Measurements from ENCODE around the gene MORN3.

The MORN3 gene

GRCh38 chr12:121657305-121658008 lies 12.0 kb downstream of the MORN3 start:
- peaks cover 8% of the 10 kb centered on the region for H3K4me1 ChIP-seq (ENCODE audit: insufficient read depth, insufficient read length)
- H3K9ac ChIP-seq (ENCODE audit: insufficient read length, low read depth) = no peak overlapping the region
- no peaks in the 10 kb centered on the region for H3K27me3 ChIP-seq (ENCODE audit: insufficient read depth, insufficient read length)
- H3K9me3 ChIP-seq (ENCODE audit: insufficient read depth, low read length) = no peaks in the 10 kb centered on the region
- no peak for DNase-seq (ENCODE audit: low read depth, low spot score)
- no peak overlapping the region for H3K4me3 ChIP-seq (ENCODE audit: insufficient read length, low read depth)
- peaks cover 7% of the 10 kb centered on the region for H3K36me3 ChIP-seq (ENCODE audit: insufficient read depth, insufficient read length, low read length)
- TF ChIP-seq YY1 (IDR thresholded peaks at IDR 0.05; ENCODE audit: insufficient read depth, insufficient read length) = no peak
- no peak for TF ChIP-seq ZNF274 (IDR thresholded peaks at IDR 0.05; ENCODE audit: low read depth, low read length)
- no peak for TF ChIP-seq SUZ12 (IDR thresholded peaks at IDR 0.05; ENCODE audit: extremely low read depth, insufficient read depth, insufficient read length)

- no peaks in the 10 kb centered on the region for H3K9me3 ChIP-seq (ENCODE audit: insufficient read depth, low read length)
- H3K36me3 ChIP-seq (ENCODE audit: insufficient read depth, insufficient read length, low read length) = peaks cover 12% of the 10 kb centered on the region
- H3K4me3 ChIP-seq (ENCODE audit: insufficient read length, low read depth) = no peak overlapping the region
- DNase-seq (ENCODE audit: low read depth, low spot score) = no peak
- no peak overlapping the region for H3K9ac ChIP-seq (ENCODE audit: insufficient read length, low read depth)
- TF ChIP-seq YY1 (IDR thresholded peaks at IDR 0.05; ENCODE audit: insufficient read depth, insufficient read length) = no peak
- TF ChIP-seq SUZ12 (IDR thresholded peaks at IDR 0.05; ENCODE audit: extremely low read depth, insufficient read depth, insufficient read length) = no peak
- TF ChIP-seq ZNF274 (IDR thresholded peaks at IDR 0.05; ENCODE audit: low read depth, low read length) = no peak
- peaks cover 14% of the 10 kb centered on the region for H3K4me1 ChIP-seq (ENCODE audit: insufficient read depth, insufficient read length)
- no peaks in the 10 kb centered on the region for H3K27me3 ChIP-seq (ENCODE audit: insufficient read depth, insufficient read length)
Measured at GRCh38 chr12:121656122-121656521, 13.3 kb downstream of the MORN3 start.

- H3K9me3 ChIP-seq (ENCODE audit: insufficient read depth, low read length) = no peaks in the 10 kb centered on the region
- H3K27me3 ChIP-seq (ENCODE audit: insufficient read depth, insufficient read length) = no peaks in the 10 kb centered on the region
- TF ChIP-seq ZNF274 (IDR thresholded peaks at IDR 0.05; ENCODE audit: low read depth, low read length) (no peak), YY1 (IDR thresholded peaks at IDR 0.05; ENCODE audit: insufficient read depth, insufficient read length) (no peak), SUZ12 (IDR thresholded peaks at IDR 0.05; ENCODE audit: extremely low read depth, insufficient read depth, insufficient read length) (no peak)
- H3K9ac ChIP-seq (ENCODE audit: insufficient read length, low read depth) = no peak overlapping the region
- no peak overlapping the region for H3K4me3 ChIP-seq (ENCODE audit: insufficient read length, low read depth)
- peaks cover 17% of the 10 kb centered on the region for H3K36me3 ChIP-seq (ENCODE audit: insufficient read depth, insufficient read length, low read length)
- peaks cover 11% of the 10 kb centered on the region for H3K4me1 ChIP-seq (ENCODE audit: insufficient read depth, insufficient read length)
- no peak for DNase-seq (ENCODE audit: low read depth, low spot score)
Measured at GRCh38 chr12:121653999-121654398, 15.5 kb downstream of the MORN3 start.

GRCh38 chr12:121652767-121653497 lies 16.5 kb downstream of the MORN3 start:
- Histone ChIP-seq H3K36me3 (ENCODE audit: insufficient read depth, insufficient read length, low read length) (peaks cover 21% of the 10 kb centered on the region), H3K9me3 (ENCODE audit: insufficient read depth, low read length) (no peaks in the 10 kb centered on the region), H3K9ac (ENCODE audit: insufficient read length, low read depth) (no peak overlapping the region), H3K4me1 (ENCODE audit: insufficient read depth, insufficient read length) (peaks cover 11% of the 10 kb centered on the region), H3K27me3 (ENCODE audit: insufficient read depth, insufficient read length) (no peaks in the 10 kb centered on the region), H3K4me3 (ENCODE audit: insufficient read length, low read depth) (no peak overlapping the region)
- DNase-seq (ENCODE audit: low read depth, low spot score) = no peak
- no peak for TF ChIP-seq YY1 (IDR thresholded peaks at IDR 0.05; ENCODE audit: insufficient read depth, insufficient read length)
- no peak for TF ChIP-seq ZNF274 (IDR thresholded peaks at IDR 0.05; ENCODE audit: low read depth, low read length)
- TF ChIP-seq SUZ12 (IDR thresholded peaks at IDR 0.05; ENCODE audit: extremely low read depth, insufficient read depth, insufficient read length) = no peak

- H3K4me1 ChIP-seq (ENCODE audit: insufficient read depth, insufficient read length) = peaks cover 11% of the 10 kb centered on the region
- TF ChIP-seq YY1 (IDR thresholded peaks at IDR 0.05; ENCODE audit: insufficient read depth, insufficient read length) (no peak), ZNF274 (IDR thresholded peaks at IDR 0.05; ENCODE audit: low read depth, low read length) (no peak), SUZ12 (IDR thresholded peaks at IDR 0.05; ENCODE audit: extremely low read depth, insufficient read depth, insufficient read length) (no peak)
- peak overlapping the region; percentile 3 for H3K9ac ChIP-seq (ENCODE audit: insufficient read length, low read depth)
- no peak overlapping the region for H3K4me3 ChIP-seq (ENCODE audit: insufficient read length, low read depth)
- DNase-seq (ENCODE audit: low read depth, low spot score) = no peak
- no peaks in the 10 kb centered on the region for H3K27me3 ChIP-seq (ENCODE audit: insufficient read depth, insufficient read length)
- peaks cover 31% of the 10 kb centered on the region for H3K36me3 ChIP-seq (ENCODE audit: insufficient read depth, insufficient read length, low read length)
- H3K9me3 ChIP-seq (ENCODE audit: insufficient read depth, low read length) = no peaks in the 10 kb centered on the region
Measured at GRCh38 chr12:121651320-121651719, 18.1 kb downstream of the MORN3 start.

- Histone ChIP-seq H3K4me1 (ENCODE audit: insufficient read depth, insufficient read length) (peaks cover 11% of the 10 kb centered on the region), H3K4me3 (ENCODE audit: insufficient read length, low read depth) (no peak overlapping the region), H3K27me3 (ENCODE audit: insufficient read depth, insufficient read length) (no peaks in the 10 kb centered on the region), H3K9me3 (ENCODE audit: insufficient read depth, low read length) (no peaks in the 10 kb centered on the region), H3K36me3 (ENCODE audit: insufficient read depth, insufficient read length, low read length) (peaks cover 31% of the 10 kb centered on the region), H3K9ac (ENCODE audit: insufficient read length, low read depth) (no peak overlapping the region)
- TF ChIP-seq YY1 (IDR thresholded peaks at IDR 0.05; ENCODE audit: insufficient read depth, insufficient read length) (no peak), SUZ12 (IDR thresholded peaks at IDR 0.05; ENCODE audit: extremely low read depth, insufficient read depth, insufficient read length) (no peak), ZNF274 (IDR thresholded peaks at IDR 0.05; ENCODE audit: low read depth, low read length) (no peak)
- DNase-seq (ENCODE audit: low read depth, low spot score) = no peak
Measured at GRCh38 chr12:121649819-121650353, 19.6 kb downstream of the MORN3 start.

DNA sequence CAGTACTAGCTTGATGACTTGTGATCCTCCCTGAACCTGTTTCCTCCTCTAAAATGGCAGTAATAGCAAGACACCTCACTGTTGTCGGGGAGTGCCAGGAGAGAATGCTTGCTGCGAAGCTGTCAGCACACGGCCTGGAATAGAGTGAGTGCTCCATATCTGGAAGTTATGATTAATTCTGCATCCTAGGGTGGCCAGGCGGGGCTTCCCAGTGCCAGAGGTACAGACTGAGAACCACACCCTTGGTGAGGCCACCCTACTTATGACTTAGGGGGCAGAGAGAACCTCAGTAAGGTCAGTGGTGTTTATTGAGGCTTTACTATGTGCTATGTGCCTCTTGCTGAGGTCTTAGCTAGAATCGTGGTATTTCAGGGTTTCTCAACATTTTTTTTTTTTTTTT lies 20.1 kb downstream of the MORN3 start:
- DNase-seq (ENCODE audit: low read depth, low spot score) = no peak
- Histone ChIP-seq H3K9me3 (ENCODE audit: insufficient read depth, low read length) (no peaks in the 10 kb centered on the region), H3K4me1 (ENCODE audit: insufficient read depth, insufficient read length) (peaks cover 10% of the 10 kb centered on the region), H3K9ac (ENCODE audit: insufficient read length, low read depth) (no peak overlapping the region), H3K36me3 (ENCODE audit: insufficient read depth, insufficient read length, low read length) (peaks cover 31% of the 10 kb centered on the region), H3K27me3 (ENCODE audit: insufficient read depth, insufficient read length) (no peaks in the 10 kb centered on the region), H3K4me3 (ENCODE audit: insufficient read length, low read depth) (no peak overlapping the region)
- TF ChIP-seq YY1 (IDR thresholded peaks at IDR 0.05; ENCODE audit: insufficient read depth, insufficient read length) (no peak), SUZ12 (IDR thresholded peaks at IDR 0.05; ENCODE audit: extremely low read depth, insufficient read depth, insufficient read length) (no peak), ZNF274 (IDR thresholded peaks at IDR 0.05; ENCODE audit: low read depth, low read length) (no peak)

Measured in NT2/D1 (cell line).